CD4-positive, alpha-beta T cell treated with Interleukin-17A for 4 hours (primary cell): ENCODE results near the gene ANP32B.
"Not testable (repeated sequence)": the region's sequence is repeated elsewhere in the genome, so short reads cannot be mapped to it uniquely, and the experiment has no call there.

Source experiments
- DNase-seq: peaks from one replicate; pipeline ENCODE4 v3.0.0-alpha.2; 2020; ENCODE audit warnings: mixed read lengths

Gene ANP32B

GRCh38 chr9:97964901-97965300 lies 18.2 kb upstream of the ANP32B start:
- DNase-seq: no peak

DNA sequence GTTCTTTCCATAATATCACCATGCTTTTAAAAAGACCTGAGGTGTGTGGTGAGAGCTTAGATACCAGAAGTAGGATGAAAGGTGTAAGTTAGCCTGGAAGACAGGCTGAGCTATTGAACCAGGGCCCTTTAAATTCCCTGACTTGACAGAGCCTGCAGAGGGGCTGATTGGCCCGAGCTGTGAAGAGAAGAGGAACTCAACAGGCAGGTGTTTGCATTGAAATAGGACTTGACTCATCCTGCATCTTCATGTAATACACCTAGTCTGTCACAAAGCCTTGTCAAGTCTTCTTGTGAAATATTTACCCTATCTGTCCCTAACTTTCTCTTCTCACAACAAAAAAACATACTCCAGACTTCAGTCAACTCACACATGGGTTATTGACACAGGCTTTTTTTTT lies 16.6 kb upstream of the ANP32B start:
- no peak for DNase-seq

- no peak for DNase-seq
Observed at GRCh38 chr9:97969014-97969413, 14.1 kb upstream of the ANP32B start.

DNA sequence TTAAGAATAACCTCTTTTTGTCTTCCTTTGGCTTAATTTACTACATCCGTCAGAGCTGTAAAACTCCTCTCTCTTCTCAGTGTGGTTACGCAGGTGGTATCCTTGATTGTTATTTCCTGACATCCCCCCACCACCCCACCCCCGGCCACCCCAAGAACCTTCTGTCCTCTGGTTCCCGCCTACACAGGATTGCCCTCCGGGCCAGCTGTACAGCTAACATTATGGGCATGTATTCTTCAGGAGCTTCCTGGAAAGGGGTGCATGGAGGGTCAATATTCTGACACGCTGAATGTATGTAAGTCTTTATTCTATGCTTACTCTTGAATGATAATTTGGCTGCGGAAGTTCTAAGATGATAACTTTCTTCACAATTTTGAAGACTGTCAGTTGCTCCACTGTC lies 13.0 kb upstream of the ANP32B start:
- peak; percentile 9 for DNase-seq

- DNase-seq: no peak
Observed at GRCh38 chr9:97972753-97973152, 10.4 kb upstream of the ANP32B start.

DNA sequence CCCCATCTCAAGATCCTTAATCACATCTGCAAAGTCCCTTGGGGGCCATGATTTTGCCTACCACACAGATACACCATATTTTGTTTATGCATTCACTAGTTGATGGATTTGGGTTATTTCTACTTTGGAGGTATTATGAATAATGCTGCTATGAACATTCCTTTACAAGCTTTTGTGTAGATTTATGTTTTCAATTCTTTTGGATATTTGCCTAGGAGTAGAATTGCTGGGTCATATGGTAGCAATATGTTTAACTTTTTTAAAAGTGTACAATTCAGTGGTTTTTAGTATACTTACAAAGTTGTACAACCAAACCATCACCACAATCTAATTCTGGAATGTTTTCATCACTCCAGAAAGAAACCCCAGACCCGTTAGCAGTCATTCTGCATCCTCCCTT lies 7.8 kb upstream of the ANP32B start:
- no peak for DNase-seq

DNA sequence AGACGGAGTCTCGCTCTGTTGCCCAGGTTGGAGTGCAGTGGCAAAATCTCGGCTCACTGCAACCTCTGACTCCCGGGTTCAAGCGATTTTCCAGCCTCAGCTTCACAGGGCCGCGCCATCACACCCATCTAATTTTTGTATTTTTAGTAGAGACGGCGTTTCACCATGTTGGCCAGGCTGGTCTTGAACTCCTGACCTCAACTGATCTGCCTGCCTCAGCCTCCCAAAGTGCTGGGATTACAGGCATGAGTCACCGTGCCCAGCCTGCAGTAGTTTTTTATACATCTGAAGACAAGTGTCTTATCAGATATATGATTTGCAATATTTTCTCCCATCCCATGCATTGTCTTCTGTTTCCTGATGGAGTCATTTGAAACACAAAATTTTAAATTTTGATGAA lies 6.5 kb upstream of the ANP32B start:
- not testable (repeated sequence) for DNase-seq

DNA sequence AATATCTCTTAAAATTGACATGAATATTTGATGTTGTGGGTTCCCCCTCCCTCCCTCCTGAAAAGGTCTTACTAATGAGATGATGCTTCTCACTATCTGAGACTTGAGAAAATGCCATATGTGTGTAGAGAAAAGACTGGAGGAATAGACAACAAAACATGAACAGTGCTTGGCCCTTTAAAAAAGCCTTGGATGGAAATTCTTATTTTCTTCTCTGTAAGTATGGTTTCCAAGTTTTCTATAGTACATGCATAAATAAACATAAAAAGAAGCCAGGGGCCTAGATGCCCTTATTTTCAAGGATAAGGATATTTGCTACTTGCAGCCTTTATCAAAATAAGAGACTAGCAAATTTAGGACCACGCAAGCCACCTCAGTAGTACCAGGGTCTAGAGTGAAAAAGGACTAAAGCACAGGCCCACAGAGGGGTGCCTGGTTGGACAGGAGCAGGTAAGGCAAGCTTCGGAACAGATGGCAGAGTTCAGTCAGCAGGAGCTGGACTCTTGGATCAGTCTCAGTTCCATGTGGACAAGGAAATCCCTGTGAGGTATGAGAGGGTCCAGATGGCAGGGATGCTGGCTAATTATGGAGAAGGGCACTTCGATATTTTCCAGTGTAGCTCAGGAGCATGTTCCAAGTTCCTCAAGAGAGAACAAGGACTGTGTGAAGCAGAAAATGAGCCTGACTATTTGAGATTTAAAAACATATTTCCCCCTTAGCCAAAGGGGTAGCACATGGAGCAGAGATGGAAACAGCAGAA lies 4.6 kb upstream of the ANP32B start:
- no peak for DNase-seq

GRCh38 chr9:97979788-97980478 lies 3.2 kb upstream of the ANP32B start:
- DNase-seq: peak; percentile 49

DNA sequence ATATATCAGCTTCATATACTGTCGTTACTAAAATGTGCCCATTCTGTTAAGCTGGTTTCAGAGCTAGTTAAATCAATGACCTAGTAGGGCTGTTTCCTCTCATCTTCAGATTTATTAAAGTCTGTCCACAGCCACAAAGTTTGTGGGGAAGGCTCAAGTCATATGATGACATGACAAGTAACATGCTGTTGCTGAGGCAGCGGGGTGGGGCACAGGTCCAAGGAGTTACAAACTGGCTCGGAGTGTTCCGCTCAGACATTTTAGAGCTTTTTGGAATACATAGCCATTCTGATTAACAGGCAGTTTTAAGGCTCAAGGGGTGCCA lies 2.7 kb upstream of the ANP32B start:
- DNase-seq: no peak

- DNase-seq: no peak
Observed at GRCh38 chr9:97980918-97981845, 2.0 kb upstream of the ANP32B start.

DNA sequence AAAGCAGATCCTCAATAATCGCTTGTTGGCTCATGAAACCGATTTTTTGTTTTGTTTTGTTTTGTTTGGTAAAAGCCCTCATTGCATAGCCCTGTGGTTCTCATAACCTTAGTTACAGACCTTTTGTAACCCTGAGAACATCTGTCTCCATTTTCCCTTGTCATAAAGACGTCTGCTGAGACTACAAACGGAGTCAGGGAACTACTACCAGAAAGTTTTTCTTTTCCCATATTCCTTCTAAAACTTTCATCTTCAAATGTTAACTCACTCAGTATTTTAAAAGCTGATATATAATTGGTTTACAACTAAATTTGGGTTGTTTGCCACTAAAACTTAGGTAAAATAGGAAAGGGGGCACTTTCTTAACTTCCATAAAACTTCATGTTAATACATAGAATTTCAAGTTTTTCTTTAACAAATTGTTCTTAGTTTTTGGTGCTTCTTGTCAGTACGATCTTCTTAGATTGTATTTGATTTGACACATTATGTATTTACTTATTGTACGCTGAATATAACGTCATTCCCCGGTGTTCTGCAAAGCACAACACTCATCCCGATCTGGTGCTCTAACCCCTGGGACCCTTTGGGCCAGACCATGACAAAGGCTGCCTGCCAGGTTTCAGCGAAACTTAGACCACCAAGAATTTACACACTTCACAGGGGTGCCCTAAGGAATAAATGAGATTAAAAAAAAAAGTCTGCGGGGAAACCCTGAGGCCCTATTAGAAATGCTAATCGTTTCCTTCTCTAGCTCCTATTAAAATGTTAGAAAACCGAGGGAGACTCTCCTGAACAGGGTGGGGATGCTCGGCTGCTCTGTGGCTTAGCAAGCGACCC lies 1.1 kb upstream of the ANP32B start:
- DNase-seq: no peak

- peak; percentile 72 for DNase-seq
Observed at GRCh38 chr9:97983589-97984187, 547 bp downstream of the ANP32B start.

DNA sequence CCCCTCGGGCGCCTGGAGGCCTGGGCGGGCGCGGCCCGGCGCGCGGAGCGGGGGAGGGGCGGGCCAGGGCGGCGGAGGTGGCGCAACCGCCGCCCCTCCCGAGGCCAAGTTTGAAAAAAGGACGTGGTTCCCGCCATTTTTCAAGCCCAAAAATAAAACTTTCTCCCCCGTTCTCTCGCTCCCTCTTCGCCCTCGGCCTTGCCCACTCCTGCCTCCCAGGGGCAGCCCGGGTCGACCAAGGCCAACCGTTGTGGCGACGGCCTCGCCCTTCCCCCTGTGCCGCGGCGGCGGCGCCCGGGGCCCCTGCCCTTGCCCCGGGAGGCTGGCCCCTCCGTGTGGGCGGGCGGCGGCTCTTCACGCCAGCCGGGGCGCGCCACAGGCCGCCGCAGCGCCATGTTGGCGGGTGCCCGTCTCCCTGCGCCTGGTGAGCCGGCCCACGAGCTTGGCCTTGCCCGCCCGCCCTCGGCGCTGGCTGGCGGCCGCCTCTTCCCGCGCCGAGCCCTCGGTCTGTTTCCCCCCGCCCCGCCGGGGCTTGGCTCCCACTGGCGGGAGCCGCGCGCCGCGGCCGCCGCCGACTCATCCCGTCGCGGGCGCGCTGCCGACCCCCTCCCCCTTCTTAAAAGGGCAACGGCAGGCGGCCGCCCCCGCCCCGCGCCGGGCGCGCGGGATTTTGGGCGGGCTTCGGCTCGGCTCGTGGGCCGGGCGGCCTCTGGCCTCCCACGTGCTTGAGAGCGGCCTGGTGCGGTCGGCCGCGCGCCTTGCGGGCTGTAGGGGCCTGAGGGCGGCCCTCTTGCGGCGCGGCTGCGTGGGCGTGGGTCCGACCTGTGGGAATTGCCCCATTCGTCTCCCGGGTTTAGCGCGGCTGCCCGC lies 1.3 kb downstream of the ANP32B start:
- peak; percentile 85 for DNase-seq

DNA sequence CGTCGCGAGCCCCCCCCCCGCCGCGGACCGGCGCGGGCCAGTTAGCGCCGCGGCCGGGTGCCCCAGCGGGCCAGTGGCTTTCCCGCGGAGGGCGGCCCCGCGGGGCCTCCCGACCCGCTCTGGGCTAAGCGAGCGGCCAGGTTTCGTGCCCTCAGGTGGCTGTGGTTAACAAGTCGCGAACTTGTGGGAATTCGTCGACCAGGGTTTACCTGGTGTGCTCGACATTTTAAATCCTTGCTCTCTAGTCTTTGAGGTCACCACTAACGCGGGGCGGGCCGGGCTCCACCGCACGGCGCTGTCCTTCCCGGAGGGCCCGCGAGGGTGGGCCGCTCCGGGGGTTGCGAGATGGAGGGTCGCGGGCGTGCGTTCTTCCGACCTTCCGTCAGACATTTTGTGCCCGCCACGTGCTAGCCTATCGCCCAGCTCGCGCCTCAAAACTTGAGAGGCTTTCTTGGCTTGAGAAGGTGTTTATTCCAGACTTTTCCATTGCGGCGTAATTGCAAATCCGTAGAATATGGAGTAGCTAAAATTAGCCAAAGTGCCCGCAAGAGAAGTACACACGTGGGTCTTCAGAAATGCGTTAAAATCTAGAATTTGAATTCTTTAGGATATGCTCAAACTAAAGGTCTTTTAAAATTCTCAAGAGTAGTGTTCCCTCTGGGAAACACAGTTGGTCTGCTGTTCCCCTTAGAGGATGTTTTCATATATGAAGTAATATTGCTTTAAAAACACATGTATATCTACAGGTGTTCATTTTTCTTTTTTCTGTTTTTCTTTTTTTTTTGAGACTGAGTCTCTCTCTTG lies 2.1 kb downstream of the ANP32B start:
- DNase-seq: peak; percentile 54

- no peak for DNase-seq
Observed at GRCh38 chr9:97987487-97987886, 4.3 kb downstream of the ANP32B start.

- no peak for DNase-seq
Observed at GRCh38 chr9:97990259-97990658, 7.1 kb downstream of the ANP32B start.

GRCh38 chr9:97991818-97992217 lies 8.7 kb downstream of the ANP32B start:
- no peak for DNase-seq

DNA sequence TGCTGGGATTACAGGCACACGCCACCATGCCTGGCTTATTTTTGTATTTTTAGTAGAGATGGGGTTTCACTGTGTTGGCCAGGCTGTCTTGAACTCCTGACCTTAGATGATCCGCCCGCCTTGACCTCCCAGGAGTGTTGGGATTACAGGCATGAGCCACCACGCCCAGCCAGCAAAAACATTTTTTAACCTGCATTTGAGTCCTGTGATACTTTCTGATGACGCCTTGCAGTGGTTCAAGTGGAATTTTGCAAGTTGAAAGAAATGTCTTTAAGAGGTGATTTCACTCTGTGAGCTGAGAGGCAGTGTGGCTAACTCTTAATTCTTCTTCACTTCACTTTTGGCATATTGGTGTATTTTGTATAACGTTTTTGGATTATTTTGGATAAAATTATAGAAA lies 9.1 kb downstream of the ANP32B start:
- DNase-seq: no peak

GRCh38 chr9:97993000-97993399 lies 9.9 kb downstream of the ANP32B start:
- no peak for DNase-seq
